Rectal smooth muscle tissue (tissue), 1 donor: ENCODE data around the gene SAMD13.

Experiments used
- H3K27ac ChIP-seq: one replicate; pipeline ENCODE4 v1.7.0; 2013; ENCODE audit warnings: low read depth, low read length, inconsistent platforms
- H3K27me3 ChIP-seq: one replicate; pipeline ENCODE4 v1.7.0; 2013; ENCODE audit warnings: low read length; ENCODE audit not compliant: control insufficient read depth, insufficient read depth
- H3K36me3 ChIP-seq: one replicate; pipeline ENCODE4 v1.7.0; 2013; ENCODE audit warnings: low read length; ENCODE audit not compliant: control insufficient read depth, insufficient read depth
- H3K4me1 ChIP-seq: one replicate; pipeline ENCODE4 v1.7.0; 2013; ENCODE audit warnings: low read length; ENCODE audit not compliant: control insufficient read depth, insufficient read depth
- H3K4me3 ChIP-seq: one replicate; pipeline ENCODE4 v1.7.0; 2013; ENCODE audit warnings: low read length
- H3K9ac ChIP-seq: one replicate; pipeline ENCODE4 v1.7.0; 2013; ENCODE audit warnings: low read length

Gene SAMD13

GRCh38 chr1:84289169-84289785 lies 12.2 kb upstream of the SAMD13 start:
- Histone ChIP-seq H3K27me3 (no peaks in the 10 kb centered on the region), H3K9ac (no peak overlapping the region), H3K27ac (no peak overlapping the region), H3K36me3 (no peaks in the 10 kb centered on the region), H3K4me1 (no peaks in the 10 kb centered on the region), H3K4me3 (no peak overlapping the region)

- H3K4me1 ChIP-seq: no peaks in the 10 kb centered on the region
- H3K4me3 ChIP-seq: no peak overlapping the region
- no peak overlapping the region for H3K27ac ChIP-seq
- H3K9ac ChIP-seq: no peak overlapping the region
- H3K36me3 ChIP-seq: no peaks in the 10 kb centered on the region
- no peaks in the 10 kb centered on the region for H3K27me3 ChIP-seq
These were observed 9.4 kb upstream of the SAMD13 start for GRCh38 chr1:84291882-84292655.

- H3K27ac ChIP-seq: no peak overlapping the region
- H3K4me1 ChIP-seq: no peaks in the 10 kb centered on the region
- no peak overlapping the region for H3K4me3 ChIP-seq
- no peak overlapping the region for H3K9ac ChIP-seq
- no peaks in the 10 kb centered on the region for H3K36me3 ChIP-seq
- no peaks in the 10 kb centered on the region for H3K27me3 ChIP-seq
These were observed 7.7 kb upstream of the SAMD13 start for GRCh38 chr1:84293766-84294165.

- no peaks in the 10 kb centered on the region for H3K36me3 ChIP-seq
- no peaks in the 10 kb centered on the region for H3K27me3 ChIP-seq
- peaks cover 3% of the 10 kb centered on the region for H3K4me1 ChIP-seq
- no peak overlapping the region for H3K4me3 ChIP-seq
- H3K9ac ChIP-seq: no peak overlapping the region
- H3K27ac ChIP-seq: no peak overlapping the region
These were observed 6.8 kb upstream of the SAMD13 start for GRCh38 chr1:84294751-84295150.

GRCh38 chr1:84297546-84298244 lies 3.8 kb upstream of the SAMD13 start:
- H3K36me3 ChIP-seq: no peaks in the 10 kb centered on the region
- peaks cover 9% of the 10 kb centered on the region for H3K4me1 ChIP-seq
- H3K27me3 ChIP-seq: no peaks in the 10 kb centered on the region
- peak overlapping the region; percentile 97 for H3K4me3 ChIP-seq
- H3K9ac ChIP-seq: no peak overlapping the region
- H3K27ac ChIP-seq: no peak overlapping the region

- Histone ChIP-seq H3K4me1 (peaks cover 9% of the 10 kb centered on the region), H3K4me3 (peak overlapping the region; percentile 97), H3K9ac (peak overlapping the region; percentile 88), H3K27me3 (no peaks in the 10 kb centered on the region), H3K27ac (peak overlapping the region; percentile 75), H3K36me3 (no peaks in the 10 kb centered on the region)
These were observed 3.2 kb upstream of the SAMD13 start for GRCh38 chr1:84298328-84298683.

GRCh38 chr1:84298684-84299535 lies 2.6 kb upstream of the SAMD13 start:
- H3K27me3 ChIP-seq: no peaks in the 10 kb centered on the region
- H3K36me3 ChIP-seq: no peaks in the 10 kb centered on the region
- peak overlapping the region; percentile 75 for H3K27ac ChIP-seq
- peak overlapping the region; percentile 97 for H3K4me3 ChIP-seq
- peaks cover 9% of the 10 kb centered on the region for H3K4me1 ChIP-seq
- peak overlapping the region; percentile 88 for H3K9ac ChIP-seq

- no peaks in the 10 kb centered on the region for H3K27me3 ChIP-seq
- H3K4me1 ChIP-seq: peaks cover 9% of the 10 kb centered on the region
- H3K36me3 ChIP-seq: no peaks in the 10 kb centered on the region
- H3K4me3 ChIP-seq: peak overlapping the region; percentile 97
- peak overlapping the region; percentile 75 for H3K27ac ChIP-seq
- H3K9ac ChIP-seq: peak overlapping the region; percentile 88
These were observed 1.9 kb upstream of the SAMD13 start for GRCh38 chr1:84299536-84300170.

- no peaks in the 10 kb centered on the region for H3K27me3 ChIP-seq
- no peaks in the 10 kb centered on the region for H3K36me3 ChIP-seq
- H3K27ac ChIP-seq: no peak overlapping the region
- H3K4me3 ChIP-seq: peak overlapping the region; percentile 41
- peaks cover 9% of the 10 kb centered on the region for H3K4me1 ChIP-seq
- no peak overlapping the region for H3K9ac ChIP-seq
These were observed 1.0 kb upstream of the SAMD13 start for GRCh38 chr1:84300501-84300900.

- no peaks in the 10 kb centered on the region for H3K36me3 ChIP-seq
- no peaks in the 10 kb centered on the region for H3K27me3 ChIP-seq
- H3K27ac ChIP-seq: no peak overlapping the region
- H3K4me1 ChIP-seq: peaks cover 9% of the 10 kb centered on the region
- H3K4me3 ChIP-seq: no peak overlapping the region
- H3K9ac ChIP-seq: no peak overlapping the region
These were observed 377 bp downstream of the SAMD13 start for GRCh38 chr1:84301785-84302385.

GRCh38 chr1:84303314-84303830 lies 1.9 kb downstream of the SAMD13 start:
- peak overlapping the region; percentile 69 for H3K27ac ChIP-seq
- no peaks in the 10 kb centered on the region for H3K36me3 ChIP-seq
- peak overlapping the region; percentile 64 for H3K4me3 ChIP-seq
- H3K27me3 ChIP-seq: no peaks in the 10 kb centered on the region
- peaks cover 9% of the 10 kb centered on the region for H3K4me1 ChIP-seq
- H3K9ac ChIP-seq: no peak overlapping the region
